HepG2 (cell line): ENCODE measurements around the gene EMC9. TPM values are rescaled to one million over a fixed set of nuclear protein-coding genes. Genes with fewer than 3 reads are reported as not detected.

Source experiments
- ELK4 ChIP-seq: sonication (generic); formaldehyde crosslinking; IDR thresholded peaks from 2 replicates; pipeline ENCODE4 v1.9.0; 2021; ENCODE audit warnings: missing genetic modification reagents, borderline replicate concordance
- FLYWCH1 ChIP-seq: sonication (generic); formaldehyde crosslinking; IDR thresholded peaks from 2 replicates; pipeline ENCODE4 v1.8.1; 2023; ENCODE audit warnings: mild to moderate bottlenecking, missing genetic modification reagents
- FOSL1 ChIP-seq: sonication (generic); formaldehyde crosslinking; IDR thresholded peaks from 2 replicates; pipeline ENCODE4 v1.9.0; 2021; ENCODE audit warnings: missing genetic modification reagents, borderline replicate concordance
- FOXK1 ChIP-seq: sonication (generic); formaldehyde crosslinking; IDR thresholded peaks from 2 replicates; pipeline ENCODE4 v1.4.0; 2020; ENCODE audit warnings: low read depth, missing genetic modification reagents, borderline replicate concordance
- HIC2 ChIP-seq: sonication (generic); formaldehyde crosslinking; IDR thresholded peaks from 2 replicates; pipeline ENCODE4 v1.9.0; 2022; ENCODE audit warnings: low read depth, missing genetic modification reagents
- HOMEZ ChIP-seq: IDR thresholded peaks from 2 replicates; pipeline ENCODE4 v1.6.1; 2016; ENCODE audit warnings: low read depth
- IRF2 ChIP-seq: IDR thresholded peaks from 2 replicates; pipeline ENCODE4 v1.6.1; 2018; ENCODE audit warnings: missing genetic modification reagents, missing compliant biosample characterization
- JUNB ChIP-seq: sonication (generic); formaldehyde crosslinking; IDR thresholded peaks from 2 replicates; pipeline ENCODE4 v1.8.0; 2022; ENCODE audit warnings: missing genetic modification reagents, mild to moderate bottlenecking, borderline replicate concordance
- KDM5B ChIP-seq: sonication (generic); formaldehyde crosslinking; IDR thresholded peaks from 2 replicates; pipeline ENCODE4 v1.4.0; 2020; ENCODE audit warnings: missing genetic modification reagents, mild to moderate bottlenecking, borderline replicate concordance
- MTERF4 ChIP-seq: sonication (generic); formaldehyde crosslinking; IDR thresholded peaks from 2 replicates; pipeline ENCODE4 v1.8.0; 2023; ENCODE audit warnings: mild to moderate bottlenecking, missing genetic modification reagents
- ONECUT2 ChIP-seq: sonication (generic); formaldehyde crosslinking; IDR thresholded peaks from 2 replicates; pipeline ENCODE4 v1.4.0; 2020; ENCODE audit warnings: missing genetic modification reagents
- RFX3 ChIP-seq: IDR thresholded peaks from 2 replicates; pipeline ENCODE4 v1.6.1; 2016; ENCODE audit warnings: missing biosample characterization, missing genetic modification reagents
- TRIM24 ChIP-seq: sonication (generic); formaldehyde crosslinking; IDR thresholded peaks from 2 replicates; pipeline ENCODE4 v1.8.0; 2022; ENCODE audit warnings: mild to moderate bottlenecking, missing genetic modification reagents
- WIZ ChIP-seq: sonication (generic); formaldehyde crosslinking; IDR thresholded peaks from 2 replicates; pipeline ENCODE4 v1.5.1; 2020; ENCODE audit warnings: mild to moderate bottlenecking, missing genetic modification reagents
- ZNF609 ChIP-seq: sonication (generic); formaldehyde crosslinking; IDR thresholded peaks from 2 replicates; pipeline ENCODE4 v1.4.0; 2020; ENCODE audit warnings: mild to moderate bottlenecking, missing genetic modification reagents, borderline replicate concordance
- ZNF710 ChIP-seq: sonication (generic); formaldehyde crosslinking; IDR thresholded peaks from 2 replicates; pipeline ENCODE4 v1.5.0; 2020; ENCODE audit warnings: mild to moderate bottlenecking, missing genetic modification reagents, borderline replicate concordance
- polyA plus RNA-seq, 8 experiments: library from polyadenylated mRNA; depleted of rRNA in 3 of 8; stranded (reverse) in 7 of 8; unstranded in 1 of 8; fragments of >200 nt; fragmentation: Illumina TruSeq in 4 of 8; extraction: Trizol in 4 of 8; gene quantifications; 2 replicates each; pipeline versions ENCODE4 v1.2.1 to v1.2.3, GENCODE V29; 2011 to 2016; ENCODE audit warnings: low read depth in 4 of 8, missing spikeins in 1 of 8, mixed read lengths in 1 of 8; ENCODE audit not compliant: insufficient read depth in 1 of 8
- total RNA-seq, 5 experiments: library from RNA; depleted of rRNA; stranded (reverse); fragments of >200 nt; fragmentation: Illumina TruSeq; extraction: Trizol; gene quantifications; 2 replicates each; pipeline ENCODE4 v1.2.3, GENCODE V29; 2016; ENCODE audit warnings: low read depth in 1 of 5

EMC9 gene
- total and polyA plus RNA-seq, 2 of the 13 experiments (the other 11 are each of a cell fraction or from before 2014, with no cell fraction given): 60.5 to 78.7 TPM

GRCh38 chr14:24129410-24129998, 11.9 kb downstream of the EMC9 start (continued):
- no peak for TF ChIP-seq ZNF609
- TF ChIP-seq HOMEZ (CRISPR knock-in tag): no peak
- TF ChIP-seq IRF2 (CRISPR knock-in tag): no peak
- TF ChIP-seq JUNB (CRISPR knock-in tag): no peak
- TF ChIP-seq KDM5B (CRISPR knock-in tag): peak; percentile 1; the same call in 1 of the 2 replicates
- TF ChIP-seq TRIM24: no peak
- TF ChIP-seq ONECUT2: no peak
- TF ChIP-seq ZNF710 (CRISPR knock-in tag): no peak
- no peak for TF ChIP-seq FOXK1 (CRISPR knock-in tag)
- 0 out of 2 replicates have a peak, but pooled peaks have one; percentile 28 for TF ChIP-seq MTERF4
- no peak for TF ChIP-seq RFX3 (CRISPR knock-in tag)
- peak; percentile 80; the same call in 1 of the 2 replicates for TF ChIP-seq FLYWCH1 (CRISPR knock-in tag)
- TF ChIP-seq WIZ (CRISPR knock-in tag): no peak
- no peak for TF ChIP-seq ELK4 (CRISPR knock-in tag)
- TF ChIP-seq HIC2 (CRISPR knock-in tag): 0 out of 2 replicates have a peak, but pooled peaks have one; percentile 37
- TF ChIP-seq FOSL1 (CRISPR knock-in tag): no peak
